Gastrocnemius medialis (tissue), 4 donors: ENCODE data around the gene PLCB1. TPM values are rescaled to one million over a fixed set of nuclear protein-coding genes. Genes with fewer than 3 reads are reported as not detected.
A peak's percentile ranks its signal among the peaks of the same experiment; 100 is the strongest.

ENCODE experiments used
- ATAC-seq, 2 donors: fragments of 150-250 bp; one replicate each; pipeline ENCODE4 v1.9.1; 2016
- DNase-seq, 2 donors: peaks; one replicate each; pipeline ENCODE4 v3.0.0-alpha.2; 2019
- H3K27ac ChIP-seq, 4 donors: fragments of 200-600 bp; sonication (generic); 1 replicate in 1 of 4; 2 replicates in 3 of 4; pipeline ENCODE4 v1.5.1; 2016 to 2018; ENCODE audit warnings: mild to moderate bottlenecking in 2 of 4, moderate library complexity in 1 of 4
- H3K27me3 ChIP-seq, 3 donors: fragments of 200-600 bp; sonication (generic) in 2 of 3; 1 replicate in 1 of 3; 2 replicates in 2 of 3; pipeline versions ENCODE4 v1.5.1 to v1.6.0; 2016 to 2019; ENCODE audit warnings: mild to moderate bottlenecking in 1 of 3, moderate library complexity in 1 of 3
- H3K36me3 ChIP-seq, 2 donors: fragments of 200-600 bp; sonication (generic) in 1 of 2; one replicate each; pipeline ENCODE4 v1.5.1; 2017 to 2018
- H3K4me1 ChIP-seq, 2 donors: fragments of 200-600 bp; sonication (generic) in 1 of 2; one replicate each; pipeline ENCODE4 v1.5.1; 2016 to 2017; ENCODE audit warnings: mild to moderate bottlenecking in 2 of 2
- H3K4me3 ChIP-seq, 4 donors: fragments of 200-600 bp; sonication (generic) in 3 of 4; 1 replicate in 1 of 4; 2 replicates in 3 of 4; pipeline ENCODE4 v1.5.1; 2016 to 2019; ENCODE audit warnings: mild to moderate bottlenecking in 2 of 4
- H3K9me3 ChIP-seq, 3 donors: fragments of 200-600 bp; sonication (generic) in 2 of 3; 1 replicate in 1 of 3; 2 replicates in 2 of 3; pipeline ENCODE4 v1.5.1; 2016 to 2019
- CTCF ChIP-seq, 5 experiments: fragments of 450-650 bp in 3 of 5; fragments of 200-600 bp in 2 of 5; sonication (generic) in 2 of 5; IDR thresholded peaks in 4 of 5; conservative IDR thresholded peaks in 1 of 5; 1 replicate in 4 of 5; 2 replicates in 1 of 5; pipeline ENCODE4 v1.5.1; 2016 to 2019; ENCODE audit warnings: antibody characterized with exemption in 5 of 5, mild to moderate bottlenecking in 3 of 5, moderate library complexity in 3 of 5
- POLR2A ChIP-seq, 2 donors: fragments of 450-650 bp; IDR thresholded peaks; one replicate each; pipeline ENCODE4 v1.6.1; 2017; ENCODE audit warnings: antibody characterized with exemption in 2 of 2, mild to moderate bottlenecking in 2 of 2, moderate library complexity in 2 of 2
- in situ Hi-C, 4 donors: fragments of 200-750 bp; cut with MboI; loops; one replicate each; pipeline versions ENCODE4 v1.15.0 to v1.8.0; 2017; ENCODE audit warnings: low sequenced_read_pairs in 4 of 4
- intact Hi-C: fragments of 100-400 bp; cut with DNase I; formaldehyde crosslinking; loops from one replicate; pipeline ENCODE4 v1.15.1; 2023; ENCODE audit warnings: low total_unique reads
- total RNA-seq, 4 donors: library from RNA; depleted of rRNA; stranded (reverse); fragments of >200 nt; gene quantifications; one replicate each; pipeline versions ENCODE4 v1.1.0 to v1.2.3, GENCODE V29; 2016

The PLCB1 gene
- total RNA-seq, 4 donors from 2014 or later = 4.1 to 10.0 (median 7.6) TPM

DNA sequence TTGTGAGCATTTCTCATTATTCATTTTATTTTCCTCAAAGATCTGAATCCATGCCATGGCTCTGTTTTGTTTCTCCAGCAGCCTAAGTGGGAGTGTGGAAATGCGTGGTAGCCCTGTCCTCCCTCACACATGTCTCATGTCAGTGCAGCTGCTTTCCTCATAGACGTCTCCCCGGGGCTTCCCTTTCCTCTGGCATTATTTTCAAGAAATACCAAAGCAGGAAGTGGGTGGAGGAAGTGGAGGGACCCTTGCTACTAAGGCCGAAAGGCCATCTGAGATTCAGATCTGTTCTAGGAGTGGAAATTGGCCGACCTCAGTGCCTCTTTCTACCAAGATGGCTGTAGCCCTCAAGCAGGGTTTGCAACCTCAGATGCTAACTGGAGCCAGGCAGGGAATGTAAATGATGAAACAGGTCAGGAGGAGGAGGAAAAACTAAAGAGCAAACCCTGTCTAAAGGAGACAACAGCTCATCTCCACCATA lies 515.9 kb downstream of the PLCB1 start:
- peaks cover 0 to 22% of the 10 kb centered on the region in 2 donors for H3K4me1 ChIP-seq
- in situ Hi-C loops (no loop called here), intact Hi-C loops (no loop called here)
- no peak for TF ChIP-seq POLR2A (IDR thresholded peaks at IDR 0.05)
- no peak overlapping the region for H3K4me3 ChIP-seq
- H3K36me3 ChIP-seq = no peaks in the 10 kb centered on the region
- DNase-seq (no peak), ATAC-seq (no peak)
- H3K9me3 ChIP-seq = no peaks in the 10 kb centered on the region
- no peaks in the 10 kb centered on the region for H3K27me3 ChIP-seq
- peak overlapping the region in 1 of 4 donors; percentile 41 for H3K27ac ChIP-seq

GRCh38 chr20:8648466-8648865 lies 516.4 kb downstream of the PLCB1 start:
- H3K4me3 ChIP-seq = no peak overlapping the region
- peaks cover 0 to 22% of the 10 kb centered on the region in 2 donors for H3K4me1 ChIP-seq
- intact Hi-C loops = no loop called here
- TF ChIP-seq POLR2A (IDR thresholded peaks at IDR 0.05) = no peak
- TF ChIP-seq CTCF (IDR thresholded peaks at IDR 0.05 in 4 of 5, conservative IDR thresholded peaks at IDR 0.05 in 1 of 5) = no peak
- no peaks in the 10 kb centered on the region for H3K36me3 ChIP-seq
- no peaks in the 10 kb centered on the region for H3K9me3 ChIP-seq
- in situ Hi-C loops = no loop called here
- DNase-seq (no peak), ATAC-seq (no peak)
- peak overlapping the region in 1 of 4 donors; percentile 41 for H3K27ac ChIP-seq
- H3K27me3 ChIP-seq = no peaks in the 10 kb centered on the region

DNA sequence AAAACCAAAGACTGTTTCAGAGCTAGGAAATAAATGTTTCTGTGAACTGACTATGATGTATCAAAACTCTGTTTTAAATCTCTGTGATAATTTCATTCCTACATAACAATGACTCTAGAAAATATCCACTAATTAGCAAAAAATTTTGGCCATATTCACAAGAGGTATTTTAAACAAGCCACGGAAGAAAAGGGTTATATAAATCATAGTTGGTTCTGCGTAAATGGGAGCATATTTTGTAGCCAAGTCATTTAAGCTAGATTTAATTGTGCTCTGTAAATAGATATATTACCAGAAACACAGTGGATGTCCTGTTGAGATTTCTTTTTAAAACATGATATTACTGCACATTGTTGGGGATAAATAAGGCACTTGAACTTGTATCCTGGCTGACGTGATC lies 520.3 kb downstream of the PLCB1 start:
- ATAC-seq (no peak), DNase-seq (no peak)
- no peaks in the 10 kb centered on the region for H3K36me3 ChIP-seq
- H3K27me3 ChIP-seq = no peaks in the 10 kb centered on the region
- TF ChIP-seq POLR2A (IDR thresholded peaks at IDR 0.05) = no peak
- no peak for TF ChIP-seq CTCF (IDR thresholded peaks at IDR 0.05 in 4 of 5, conservative IDR thresholded peaks at IDR 0.05 in 1 of 5)
- intact Hi-C loops = no loop called here
- no peak overlapping the region for H3K4me3 ChIP-seq
- no peak overlapping the region for H3K27ac ChIP-seq
- H3K4me1 ChIP-seq = peaks cover 0 to 18% of the 10 kb centered on the region in 2 donors
- no peaks in the 10 kb centered on the region for H3K9me3 ChIP-seq
- in situ Hi-C loops = no loop called here

DNA sequence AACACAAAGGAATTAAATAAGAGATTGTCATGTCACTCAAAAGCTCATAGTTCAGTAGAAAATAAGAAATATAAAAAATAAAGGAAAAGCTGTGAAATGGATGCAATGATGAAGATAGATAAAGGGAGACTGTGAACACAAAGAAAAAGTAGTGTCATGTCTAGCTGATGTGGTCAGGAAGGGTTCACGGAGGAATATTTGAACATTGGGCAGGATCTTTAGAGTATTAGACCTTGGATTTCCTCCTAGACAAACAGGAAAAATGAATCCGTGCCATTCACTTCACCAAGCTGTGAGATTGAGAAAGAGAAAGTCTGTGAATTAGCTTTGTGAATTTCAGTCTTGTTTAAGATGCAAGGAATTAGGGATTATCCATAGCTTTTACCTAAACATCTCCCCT lies 522.4 kb downstream of the PLCB1 start:
- Histone ChIP-seq H3K27ac (no peak overlapping the region), H3K27me3 (no peaks in the 10 kb centered on the region), H3K9me3 (no peaks in the 10 kb centered on the region), H3K36me3 (no peaks in the 10 kb centered on the region), H3K4me3 (no peak overlapping the region), H3K4me1 (peaks cover 0 to 18% of the 10 kb centered on the region in 2 donors)
- ATAC-seq (no peak), DNase-seq (no peak)
- TF ChIP-seq CTCF (IDR thresholded peaks at IDR 0.05 in 4 of 5, conservative IDR thresholded peaks at IDR 0.05 in 1 of 5) (no peak), POLR2A (IDR thresholded peaks at IDR 0.05) (no peak)
- intact Hi-C loops = no loop called here
- in situ Hi-C loops = no loop called here

DNA sequence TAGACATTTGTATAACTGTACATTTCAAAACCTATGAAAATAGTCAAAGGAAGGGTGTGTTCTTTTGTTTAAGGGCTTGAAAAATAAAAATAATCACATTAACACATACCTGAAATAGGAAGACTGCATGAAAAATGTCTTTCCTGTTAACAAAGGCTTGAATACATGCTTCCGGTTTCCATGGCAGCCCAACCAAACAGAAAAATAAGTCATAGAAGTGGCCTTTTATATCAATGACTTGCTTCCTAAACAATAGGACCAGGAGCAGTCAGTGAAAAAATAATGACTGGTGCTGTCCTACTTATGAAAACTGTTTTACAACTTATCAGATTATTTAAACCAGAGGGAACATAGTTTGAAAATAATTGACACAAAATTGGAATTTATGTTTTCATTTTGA lies 524.3 kb downstream of the PLCB1 start:
- no peak for TF ChIP-seq POLR2A (IDR thresholded peaks at IDR 0.05)
- no peak for TF ChIP-seq CTCF (IDR thresholded peaks at IDR 0.05 in 4 of 5, conservative IDR thresholded peaks at IDR 0.05 in 1 of 5)
- intact Hi-C loops = no loop called here
- Histone ChIP-seq H3K4me1 (peaks cover 0 to 9% of the 10 kb centered on the region in 2 donors), H3K4me3 (no peak overlapping the region), H3K9me3 (no peaks in the 10 kb centered on the region), H3K27me3 (no peaks in the 10 kb centered on the region), H3K27ac (no peak overlapping the region), H3K36me3 (no peaks in the 10 kb centered on the region)
- ATAC-seq (no peak), DNase-seq (no peak)
- in situ Hi-C loops = no loop called here
